ENCODE data around the gene DZIP1L.

DNA sequence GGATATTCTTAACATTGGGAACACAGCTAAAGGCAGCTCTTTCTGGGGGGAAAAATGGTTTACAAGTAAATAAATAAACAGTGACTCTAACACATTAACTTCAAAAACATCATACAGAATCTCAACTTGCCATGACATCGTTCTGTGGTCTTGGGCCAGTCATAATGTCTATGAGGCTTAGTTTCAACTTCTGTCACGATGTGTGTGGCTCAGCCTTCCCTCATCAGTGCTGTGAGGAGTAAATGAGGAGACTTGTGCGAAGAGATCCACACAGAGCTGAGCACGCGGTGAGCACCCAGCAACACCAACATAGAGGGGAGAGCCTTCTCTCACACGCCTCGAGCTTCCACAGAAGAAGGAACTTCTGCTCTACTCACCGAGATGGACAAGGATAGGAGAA is 49.0 kb downstream of the DZIP1L start:
- TF ChIP-seq CTCF (IDR thresholded peaks at IDR 0.05) (no peak), POLR2A (IDR thresholded peaks at IDR 0.05) (no peak), EP300 (IDR thresholded peaks at IDR 0.05) (no peak)
